ENCODE results near the gene MAOA. TPM values are rescaled to one million over a fixed set of nuclear protein-coding genes. Genes with fewer than 3 reads are reported as not detected.

MAOA gene
- total RNA-seq, 1 experiment from 2014 or later: 1.8 TPM

- intact Hi-C loops (cut with micrococcal nuclease; ENCODE audit: unreplicated experiment): no loop called here
- TF ChIP-seq CTCF (IDR thresholded peaks at IDR 0.05; ENCODE audit: unreplicated experiment): no peak
- CTCF ChIA-PET: no interaction called here
- no peak overlapping the region for H3K27ac Mint-ChIP-seq (ENCODE audit: unreplicated experiment)
- no peak for DNase-seq
- H3K36me3 Mint-ChIP-seq (ENCODE audit: insufficient read depth, unreplicated experiment): no peaks in the 10 kb centered on the region
- BruUV-seq (replicated peaks): no TSS peak
- no peaks in the 10 kb centered on the region for H3K4me1 Mint-ChIP-seq (ENCODE audit: low read depth, unreplicated experiment)
- H3K4me3 Mint-ChIP-seq (ENCODE audit: low read depth, unreplicated experiment): no peak overlapping the region
- peaks cover 2% of the 10 kb centered on the region for H3K9me3 Mint-ChIP-seq (ENCODE audit: low read depth, unreplicated experiment)
- H3K27me3 Mint-ChIP-seq (ENCODE audit: unreplicated experiment): no peaks in the 10 kb centered on the region
Observed at GRCh38 chrX:43627147-43627546, 29.0 kb upstream of the MAOA start.

GRCh38 chrX:43627669-43628068 lies 28.4 kb upstream of the MAOA start:
- DNase-seq: no peak
- TF ChIP-seq CTCF (IDR thresholded peaks at IDR 0.05; ENCODE audit: unreplicated experiment): no peak
- CTCF ChIA-PET: no interaction called here
- no TSS peak for BruUV-seq (replicated peaks)
- H3K27ac Mint-ChIP-seq (ENCODE audit: unreplicated experiment): no peak overlapping the region
- no peak overlapping the region for H3K4me3 Mint-ChIP-seq (ENCODE audit: low read depth, unreplicated experiment)
- H3K9me3 Mint-ChIP-seq (ENCODE audit: low read depth, unreplicated experiment): peaks cover 2% of the 10 kb centered on the region
- intact Hi-C loops (cut with micrococcal nuclease; ENCODE audit: unreplicated experiment): no loop called here
- no peaks in the 10 kb centered on the region for H3K36me3 Mint-ChIP-seq (ENCODE audit: insufficient read depth, unreplicated experiment)
- H3K27me3 Mint-ChIP-seq (ENCODE audit: unreplicated experiment): no peaks in the 10 kb centered on the region
- H3K4me1 Mint-ChIP-seq (ENCODE audit: low read depth, unreplicated experiment): no peaks in the 10 kb centered on the region

GRCh38 chrX:43629229-43629628 lies 26.9 kb upstream of the MAOA start:
- TF ChIP-seq CTCF (IDR thresholded peaks at IDR 0.05; ENCODE audit: unreplicated experiment): no peak
- Mint-ChIP-seq H3K4me1 (ENCODE audit: low read depth, unreplicated experiment) (no peaks in the 10 kb centered on the region), H3K4me3 (ENCODE audit: low read depth, unreplicated experiment) (no peak overlapping the region), H3K27me3 (ENCODE audit: unreplicated experiment) (no peaks in the 10 kb centered on the region), H3K9me3 (ENCODE audit: low read depth, unreplicated experiment) (no peaks in the 10 kb centered on the region), H3K27ac (ENCODE audit: unreplicated experiment) (no peak overlapping the region), H3K36me3 (ENCODE audit: insufficient read depth, unreplicated experiment) (no peaks in the 10 kb centered on the region)
- CTCF ChIA-PET: no interaction called here
- no peak for DNase-seq
- intact Hi-C loops (cut with micrococcal nuclease; ENCODE audit: unreplicated experiment): no loop called here
- BruUV-seq (replicated peaks): no TSS peak

GRCh38 chrX:43631841-43632240 lies 24.3 kb upstream of the MAOA start:
- Mint-ChIP-seq H3K4me3 (ENCODE audit: low read depth, unreplicated experiment) (no peak overlapping the region), H3K4me1 (ENCODE audit: low read depth, unreplicated experiment) (no peaks in the 10 kb centered on the region), H3K27me3 (ENCODE audit: unreplicated experiment) (no peaks in the 10 kb centered on the region), H3K9me3 (ENCODE audit: low read depth, unreplicated experiment) (no peaks in the 10 kb centered on the region), H3K36me3 (ENCODE audit: insufficient read depth, unreplicated experiment) (no peaks in the 10 kb centered on the region), H3K27ac (ENCODE audit: unreplicated experiment) (no peak overlapping the region)
- CTCF ChIA-PET: no interaction called here
- no TSS peak for BruUV-seq (replicated peaks)
- intact Hi-C loops (cut with micrococcal nuclease; ENCODE audit: unreplicated experiment): no loop called here
- no peak for DNase-seq
- no peak for TF ChIP-seq CTCF (IDR thresholded peaks at IDR 0.05; ENCODE audit: unreplicated experiment)

GRCh38 chrX:43633081-43633480 lies 23.0 kb upstream of the MAOA start:
- TF ChIP-seq CTCF (IDR thresholded peaks at IDR 0.05; ENCODE audit: unreplicated experiment): no peak
- no peaks in the 10 kb centered on the region for H3K4me1 Mint-ChIP-seq (ENCODE audit: low read depth, unreplicated experiment)
- DNase-seq: no peak
- H3K9me3 Mint-ChIP-seq (ENCODE audit: low read depth, unreplicated experiment): no peaks in the 10 kb centered on the region
- H3K36me3 Mint-ChIP-seq (ENCODE audit: insufficient read depth, unreplicated experiment): no peaks in the 10 kb centered on the region
- H3K27ac Mint-ChIP-seq (ENCODE audit: unreplicated experiment): no peak overlapping the region
- no TSS peak for BruUV-seq (replicated peaks)
- CTCF ChIA-PET: no interaction called here
- H3K27me3 Mint-ChIP-seq (ENCODE audit: unreplicated experiment): no peaks in the 10 kb centered on the region
- no peak overlapping the region for H3K4me3 Mint-ChIP-seq (ENCODE audit: low read depth, unreplicated experiment)
- intact Hi-C loops (cut with micrococcal nuclease; ENCODE audit: unreplicated experiment): no loop called here

All from Calu3 (cell line).